ENCODE measurements around the gene DIPK2B. TPM values are rescaled to one million over a fixed set of nuclear protein-coding genes. Genes with fewer than 3 reads are reported as not detected.

Gene DIPK2B
- total and polyA plus RNA-seq, 9 of the 15 experiments (the other 6 are each of a cell fraction or from before 2014, with no cell fraction given): not detected

DNA sequence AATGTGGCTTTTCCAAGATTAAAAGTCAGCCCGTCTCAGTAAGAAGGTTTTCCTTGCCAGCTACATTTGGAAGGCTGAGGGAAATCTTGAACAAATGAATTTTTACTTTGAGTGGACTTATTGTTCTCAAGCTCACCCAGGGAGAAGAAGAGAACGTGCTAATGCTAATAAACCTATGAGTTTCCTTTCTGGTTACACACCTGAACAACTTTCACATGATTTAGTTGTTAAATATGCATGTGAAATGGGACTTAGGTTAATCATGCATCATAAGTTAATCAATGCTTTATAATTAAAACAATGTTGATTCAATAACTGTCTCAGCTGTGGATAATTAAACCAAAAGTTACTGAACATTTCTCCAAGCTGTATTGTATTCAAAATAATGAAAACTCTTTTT, 33.9 kb downstream of the DIPK2B start:
- Histone ChIP-seq H2AFZ (ENCODE audit: low read depth, low read length) (no peak overlapping the region), H3K4me1 (replicated peaks in 1 of 2; ENCODE audit: control insufficient read depth in 2 of 2, insufficient read depth in 2 of 2, low read length in 2 of 2) (peaks cover 0 to 23% of the 10 kb centered on the region in 2 experiments; a peak in 4 of 5 replicates), H3K9me3 (replicated peaks; ENCODE audit: control insufficient read depth, insufficient read depth, low read depth, low read length) (no peaks in the 10 kb centered on the region), H3K4me3 (no peak overlapping the region), H3K4me2 (ENCODE audit: insufficient read depth, low read length) (no peak overlapping the region), H3K27me3 (ENCODE audit: control insufficient read depth in 2 of 2, insufficient read depth in 2 of 2, low read length in 2 of 2) (no peaks in the 10 kb centered on the region), H3K9me1 (ENCODE audit: control insufficient read depth, insufficient read depth, low read length) (no peaks in the 10 kb centered on the region), H3K79me2 (ENCODE audit: control insufficient read depth, insufficient read depth, low read length) (no peaks in the 10 kb centered on the region), H3K27ac (ENCODE audit: extremely low read depth, low read depth, low read length) (no peak overlapping the region), H3K9ac (ENCODE audit: insufficient read depth in 1 of 2, low read depth in 2 of 2, low read length in 2 of 2) (no peak overlapping the region), H4K20me1 (replicated peaks; ENCODE audit: control insufficient read depth, insufficient read depth, low read length) (no peaks in the 10 kb centered on the region), H3K36me3 (ENCODE audit: control insufficient read depth, insufficient read depth, low read length) (no peaks in the 10 kb centered on the region)
- FAIRE-seq: no peak
- WGBS (ENCODE audit: insufficient coverage, low coverage, missing lambda C conversion rate): 65% methylated on average over 2 of the region's 2 CpGs
- no peak for DNase-seq (ENCODE audit: extremely low read depth in 1 of 4, low spot score in 3 of 4)
- ChIA-PET POLR2A (no interaction called here), CTCF (ENCODE audit: low intra/inter-chr PET ratio) (no interaction called here)
- ATAC-seq: no peak
- BruUV-seq (replicated peaks): no TSS peak
- in situ Hi-C loops (cut with MboI): no loop called here
- intact Hi-C loops (cut with micrococcal nuclease): no loop called here
- no peak for TF ChIP-seq DEAF1 (CRISPR knock-in tag; IDR thresholded peaks at IDR 0.05)
- no peak for TF ChIP-seq E2F6 (IDR thresholded peaks at IDR 0.05; ENCODE audit: borderline replicate concordance in 1 of 2, extremely low read depth in 1 of 2, insufficient read depth in 1 of 2, insufficient read length in 1 of 2, low read depth in 1 of 2, low read length in 1 of 2, poor library complexity in 1 of 2, severe bottlenecking in 1 of 2)
- TF ChIP-seq RBM25 (IDR thresholded peaks at IDR 0.05; ENCODE audit: low read depth, low read length, severe bottlenecking): no peak
- TF ChIP-seq KLF1 (tag; IDR thresholded peaks at IDR 0.05): no peak
- TF ChIP-seq MITF (IDR thresholded peaks at IDR 0.05): no peak
- TF ChIP-seq ZNF311 (CRISPR knock-in tag; IDR thresholded peaks at IDR 0.05): no peak
- no peak for TF ChIP-seq ZBTB17 (CRISPR knock-in tag; IDR thresholded peaks at IDR 0.05)
- no peak for TF ChIP-seq CBFA2T3 (IDR thresholded peaks at IDR 0.05)
- TF ChIP-seq EZH2 (IDR thresholded peaks at IDR 0.05; ENCODE audit: borderline replicate concordance, low read depth, low read length): no peak
- TF ChIP-seq ZEB2 (IDR thresholded peaks at IDR 0.05): no peak
- no peak for TF ChIP-seq CUX1 (CRISPR knock-in tag; IDR thresholded peaks at IDR 0.05)
- TF ChIP-seq KLF10 (CRISPR knock-in tag; IDR thresholded peaks at IDR 0.05): no peak
- no peak for TF ChIP-seq ZNF644 (tag; IDR thresholded peaks at IDR 0.05; ENCODE audit: low read depth)
- no peak for TF ChIP-seq ZNF561 (CRISPR knock-in tag; conservative IDR thresholded peaks at IDR 0.05)
